B cell (primary cell): ENCODE data around the gene ITGB7.

Experiments used
- EZH2 ChIP-seq: IDR thresholded peaks from 2 replicates; pipeline ENCODE4 v1.6.1; 2012; ENCODE audit warnings: borderline replicate concordance, low read depth, mild to moderate bottlenecking, moderate library complexity, low read length; ENCODE audit not compliant: insufficient read depth, poor library complexity, severe bottlenecking
- TF ChIP-seq, protein P1 (sequence below): fragments of 200-600 bp; IDR thresholded peaks from one replicate; pipeline ENCODE4 v1.8.0; 2022; ENCODE audit warnings: antibody characterized with exemption, mild to moderate bottlenecking

DNA sequence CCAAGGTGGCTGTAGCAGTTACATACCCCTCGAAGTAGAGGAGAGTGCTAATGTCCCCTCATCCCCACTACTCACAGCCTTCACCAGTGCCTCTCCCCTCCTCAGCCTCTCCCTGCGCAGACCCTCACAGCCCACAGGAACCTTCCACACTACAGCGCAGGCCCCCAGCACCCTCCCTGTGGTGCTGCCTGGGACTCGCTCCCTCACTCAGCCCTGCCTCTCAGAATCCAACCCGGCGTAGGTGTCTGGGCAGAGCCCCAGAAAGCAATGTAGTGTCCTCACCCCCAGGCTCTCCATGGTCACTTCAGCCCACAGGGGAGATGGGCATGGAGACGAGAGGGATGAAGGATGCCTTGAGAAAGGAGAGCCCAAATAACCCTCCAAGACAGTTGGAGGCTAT lies 37.4 kb downstream of the ITGB7 start:
- TF ChIP-seq, protein P1, sequence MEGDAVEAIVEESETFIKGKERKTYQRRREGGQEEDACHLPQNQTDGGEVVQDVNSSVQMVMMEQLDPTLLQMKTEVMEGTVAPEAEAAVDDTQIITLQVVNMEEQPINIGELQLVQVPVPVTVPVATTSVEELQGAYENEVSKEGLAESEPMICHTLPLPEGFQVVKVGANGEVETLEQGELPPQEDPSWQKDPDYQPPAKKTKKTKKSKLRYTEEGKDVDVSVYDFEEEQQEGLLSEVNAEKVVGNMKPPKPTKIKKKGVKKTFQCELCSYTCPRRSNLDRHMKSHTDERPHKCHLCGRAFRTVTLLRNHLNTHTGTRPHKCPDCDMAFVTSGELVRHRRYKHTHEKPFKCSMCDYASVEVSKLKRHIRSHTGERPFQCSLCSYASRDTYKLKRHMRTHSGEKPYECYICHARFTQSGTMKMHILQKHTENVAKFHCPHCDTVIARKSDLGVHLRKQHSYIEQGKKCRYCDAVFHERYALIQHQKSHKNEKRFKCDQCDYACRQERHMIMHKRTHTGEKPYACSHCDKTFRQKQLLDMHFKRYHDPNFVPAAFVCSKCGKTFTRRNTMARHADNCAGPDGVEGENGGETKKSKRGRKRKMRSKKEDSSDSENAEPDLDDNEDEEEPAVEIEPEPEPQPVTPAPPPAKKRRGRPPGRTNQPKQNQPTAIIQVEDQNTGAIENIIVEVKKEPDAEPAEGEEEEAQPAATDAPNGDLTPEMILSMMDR, result no peak
- no peak for TF ChIP-seq EZH2
